Measurements from ENCODE around the gene CDC37.
"Not testable (repeated sequence)": the region's sequence is repeated elsewhere in the genome, so short reads cannot be mapped to it uniquely, and the experiment has no call there.

Gene CDC37

DNA sequence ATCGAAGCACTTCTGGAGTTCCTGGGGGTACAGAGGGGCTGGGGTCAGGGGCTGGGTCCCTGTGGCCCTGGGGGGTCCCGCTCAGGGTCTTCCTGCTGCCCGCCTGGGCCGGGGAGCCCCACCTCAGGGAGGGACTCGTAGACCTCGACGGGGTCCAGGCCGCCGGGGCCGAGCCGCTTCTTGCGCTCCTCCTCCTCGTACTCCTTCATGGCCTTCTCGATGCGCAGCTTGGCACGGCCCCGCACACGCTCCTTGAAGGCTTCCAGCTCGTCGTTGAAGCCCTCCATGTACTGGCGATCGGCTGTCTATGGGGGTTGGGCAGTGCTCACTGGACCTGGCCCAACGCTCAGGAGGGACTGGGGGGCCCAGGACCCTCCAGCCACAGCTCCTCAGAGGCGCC, 10.2 kb downstream of the CDC37 start:
- DNase-seq, result no peak

DNA sequence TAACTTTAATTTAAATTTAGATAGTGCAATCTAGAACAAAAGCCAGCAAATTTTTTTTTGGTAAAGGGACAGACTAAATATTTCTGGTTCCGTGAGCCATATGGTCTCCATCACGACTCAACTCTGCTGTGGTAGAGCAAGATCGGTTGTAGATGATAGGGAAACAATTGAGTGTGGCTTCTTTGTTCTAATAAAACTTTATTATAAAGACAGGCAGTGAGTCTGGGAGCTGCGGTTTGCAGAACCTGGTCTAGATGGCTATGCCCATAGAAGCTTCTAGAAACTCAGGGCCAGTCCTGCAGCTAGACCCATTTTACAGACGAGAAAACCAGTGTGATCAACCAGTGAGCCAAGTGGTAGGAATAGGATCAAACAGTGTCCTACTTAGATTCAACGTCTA, 11.2 kb downstream of the CDC37 start:
- no peak for DNase-seq

DNA sequence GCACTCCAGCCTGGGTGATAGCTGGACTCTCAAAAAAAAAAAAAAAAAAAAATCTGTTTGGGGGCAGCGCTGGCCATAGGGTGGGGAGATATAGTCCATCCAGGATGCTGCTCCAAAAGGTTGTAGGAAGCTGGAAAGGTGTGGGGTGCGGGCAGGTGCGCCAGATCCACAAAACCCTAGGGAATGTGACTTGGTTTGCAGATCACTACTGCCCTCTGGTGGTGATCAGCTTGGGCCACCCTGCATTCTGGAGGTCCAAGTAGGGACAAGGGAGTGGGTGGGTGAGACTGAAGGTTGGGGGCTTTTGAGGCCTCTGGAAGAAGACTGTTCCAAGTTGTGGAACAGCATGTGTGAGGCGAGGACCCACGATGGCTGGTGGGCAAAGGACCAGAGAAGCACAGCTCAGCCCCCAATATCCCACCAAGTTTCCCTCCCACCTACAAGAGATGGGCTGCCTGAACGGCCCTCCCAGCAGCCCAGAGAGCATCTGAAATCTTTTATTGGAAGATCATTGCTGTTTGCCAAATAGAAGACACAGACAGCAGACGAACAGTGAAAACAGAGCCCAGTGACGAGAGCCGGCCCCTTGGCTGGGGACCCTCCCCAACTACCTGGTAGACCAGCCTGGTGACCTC, 12.6 kb downstream of the CDC37 start:
- DNase-seq, result peak; percentile 52

DNA sequence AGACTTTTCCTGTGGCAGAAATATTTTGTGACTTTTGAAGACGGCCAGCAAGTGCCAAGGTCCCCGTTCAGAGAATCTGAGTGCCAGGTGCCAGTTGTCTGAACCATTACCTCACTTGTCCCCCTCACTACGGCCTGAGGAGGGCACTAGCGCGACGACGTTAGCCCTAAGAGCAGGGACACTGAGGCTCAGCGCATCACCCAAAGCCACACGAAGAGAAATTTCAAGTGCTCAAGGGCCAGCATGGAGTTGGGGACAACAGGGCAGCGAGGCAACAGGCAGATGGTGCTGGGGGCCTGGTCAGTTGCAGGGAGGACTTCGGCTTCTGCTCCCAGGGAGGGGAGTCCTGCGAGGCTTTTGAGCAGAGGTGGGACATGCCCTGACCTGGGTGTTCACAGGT, 13.5 kb downstream of the CDC37 start:
- DNase-seq, result no peak

DNA sequence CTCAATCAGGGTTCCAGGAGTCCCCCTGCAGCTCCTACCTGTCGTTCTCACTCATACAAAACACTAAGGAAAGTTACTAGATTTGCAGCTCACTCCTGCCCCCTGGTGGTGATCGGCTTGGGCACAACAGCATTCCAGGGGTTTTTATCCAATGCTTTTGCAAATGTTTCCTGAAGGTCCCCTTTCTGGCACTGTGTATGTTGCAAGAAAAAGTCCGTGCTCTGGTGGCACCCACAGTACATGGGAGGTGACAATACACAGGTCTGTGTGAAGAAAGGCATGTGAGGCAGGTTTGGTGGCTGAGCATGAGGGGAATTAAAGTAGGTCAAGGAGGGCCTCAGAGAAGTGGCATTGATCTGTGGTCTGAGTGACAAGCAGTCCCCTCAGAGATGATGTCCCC, 14.4 kb downstream of the CDC37 start:
- peak; percentile 61 for DNase-seq

DNA sequence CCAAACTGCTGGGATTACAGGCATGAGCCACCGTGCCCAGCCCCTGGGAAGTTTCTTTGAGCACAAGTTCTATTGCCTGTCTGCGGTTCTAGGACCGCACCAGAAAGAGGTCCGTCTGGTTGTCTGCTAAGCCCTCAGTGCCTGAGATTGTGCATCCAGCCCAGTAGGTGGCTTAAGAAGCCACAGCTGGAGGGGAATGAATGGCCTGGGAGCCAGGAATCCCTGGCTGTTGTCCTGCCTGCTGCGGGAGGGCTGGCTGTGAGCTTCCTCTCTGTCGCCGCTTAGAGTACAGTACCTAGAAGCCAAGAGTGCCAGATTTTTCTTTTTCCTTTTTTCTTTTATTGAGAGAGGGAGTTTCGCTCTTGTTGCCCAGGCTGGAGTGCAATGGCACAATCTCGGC, 18.8 kb downstream of the CDC37 start:
- no peak for DNase-seq

DNA sequence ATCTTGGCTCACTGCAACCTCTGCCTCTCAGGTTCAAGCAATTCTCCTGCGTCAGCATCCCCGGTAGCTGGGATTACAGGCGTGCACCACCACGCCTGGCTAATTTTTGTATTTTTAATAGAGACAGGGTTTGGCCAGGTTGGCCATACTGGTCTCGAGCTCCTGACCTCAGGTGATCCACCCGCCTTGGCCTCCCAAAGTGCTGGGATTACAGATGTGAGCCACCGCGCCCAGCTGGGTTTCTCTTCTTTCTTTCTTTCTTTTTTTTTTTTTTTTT, 20.2 kb downstream of the CDC37 start:
- DNase-seq, result not testable (repeated sequence)

DNA sequence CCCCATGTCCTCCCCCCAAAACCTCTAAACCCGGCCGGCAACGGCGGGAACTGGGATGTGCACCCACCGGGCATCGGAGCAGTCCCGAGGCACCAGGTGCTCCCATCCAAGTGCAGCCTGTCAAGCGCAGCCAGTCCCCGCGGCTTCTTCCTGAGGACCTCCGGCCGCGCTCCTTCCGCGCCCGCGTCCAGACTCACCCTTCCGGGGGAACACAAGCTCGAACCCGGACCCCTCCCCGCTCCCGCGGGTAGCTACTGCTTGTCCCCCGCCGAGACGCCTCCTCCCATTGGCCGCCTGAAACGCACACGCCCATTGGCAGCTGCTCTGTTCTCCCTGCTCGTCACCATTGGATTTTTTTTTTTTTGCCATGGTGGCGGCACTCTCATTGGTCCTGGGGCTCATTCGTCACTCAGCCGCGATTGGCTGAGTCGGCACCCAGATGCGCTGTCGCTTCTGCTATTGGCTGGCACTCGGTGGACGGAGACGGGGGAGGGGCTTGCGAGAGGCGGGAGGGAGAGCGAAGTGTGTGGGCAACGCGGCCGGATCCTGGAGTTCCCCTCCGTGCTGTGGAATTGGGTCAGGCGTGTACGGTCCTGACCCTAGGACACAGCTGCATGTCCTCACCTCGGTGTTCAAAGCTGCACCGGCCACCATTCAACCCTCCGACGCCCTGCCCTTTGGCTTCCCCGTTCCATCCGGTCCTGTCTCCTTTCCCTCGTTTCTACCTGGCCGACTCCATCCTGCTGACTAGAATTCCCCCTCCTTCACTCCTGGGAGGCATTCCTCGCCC, 22.8 kb downstream of the CDC37 start, which contains the start of gene TYK2:
Gene TYK2, minus strand, starts transcription at position 260 of the 790 bp plus-strand sequence. CDS start 2,166 bp downstream, outside the sequence.
- peak; percentile 99 for DNase-seq

DNA sequence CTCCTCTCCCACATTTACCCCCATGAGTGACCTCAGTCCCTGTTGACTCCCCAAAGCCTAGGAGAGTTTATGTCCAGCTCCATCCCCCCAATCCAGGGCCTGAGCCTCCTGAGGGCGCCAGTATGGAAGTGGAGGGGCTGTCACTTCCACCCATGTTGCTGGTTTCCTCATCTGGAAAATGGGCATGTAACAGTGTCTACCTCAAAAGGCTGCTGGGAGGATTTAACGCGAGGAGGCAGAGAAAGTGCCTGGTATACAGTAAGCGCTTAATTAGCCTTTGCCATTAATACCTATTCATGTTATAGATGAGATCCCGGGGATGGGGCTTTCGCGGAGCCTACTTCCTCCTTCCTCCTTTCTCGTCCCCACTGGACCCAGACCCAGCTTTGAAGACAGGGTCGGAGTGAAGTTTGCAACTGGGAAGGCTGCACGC, 23.4 kb downstream of the CDC37 start:
- no peak for DNase-seq

DNA sequence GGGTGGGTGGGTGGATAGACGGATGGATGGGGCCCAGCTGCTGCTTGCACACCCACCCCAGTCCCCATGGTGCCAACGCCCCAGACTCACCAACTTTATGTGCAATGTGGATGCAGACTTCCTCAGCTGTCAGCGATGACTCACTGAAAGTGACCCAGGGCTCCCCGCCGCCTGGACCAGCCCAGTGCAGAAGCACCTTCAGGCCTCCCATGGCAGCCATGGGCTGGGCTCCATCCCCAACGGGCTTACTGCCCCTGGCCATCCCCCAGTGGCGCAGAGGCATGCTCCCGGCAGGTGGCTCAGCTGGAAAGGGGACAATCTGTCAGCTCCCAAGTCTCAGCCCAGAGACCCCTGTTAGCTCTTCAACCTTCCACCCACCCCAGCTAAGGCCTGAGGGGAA, 25.2 kb downstream of the CDC37 start:
- no peak for DNase-seq

DNA sequence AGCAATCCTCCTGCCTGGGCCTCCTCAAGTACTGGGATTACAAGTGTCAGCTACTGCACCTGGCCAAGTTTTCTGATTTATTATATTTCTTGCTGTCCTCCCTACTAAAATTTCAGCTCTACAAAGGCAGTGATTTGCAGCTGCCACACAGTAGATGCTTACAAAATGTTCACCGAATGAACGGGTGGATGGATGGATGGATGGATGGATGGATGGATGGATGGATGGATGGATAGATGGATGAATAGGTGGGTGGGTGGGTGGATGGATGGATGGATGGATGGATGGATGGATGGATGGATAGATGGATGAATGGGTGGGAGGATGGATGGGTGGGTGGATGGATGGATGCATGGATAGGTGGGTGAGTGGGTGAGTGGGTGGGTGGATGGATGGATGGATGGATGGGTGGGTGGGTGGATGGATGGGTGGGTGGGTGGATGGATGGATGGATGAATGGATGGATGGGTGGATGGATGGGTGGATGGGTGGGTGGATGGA, 26.2 kb downstream of the CDC37 start:
- DNase-seq, result not testable (repeated sequence)

DNA sequence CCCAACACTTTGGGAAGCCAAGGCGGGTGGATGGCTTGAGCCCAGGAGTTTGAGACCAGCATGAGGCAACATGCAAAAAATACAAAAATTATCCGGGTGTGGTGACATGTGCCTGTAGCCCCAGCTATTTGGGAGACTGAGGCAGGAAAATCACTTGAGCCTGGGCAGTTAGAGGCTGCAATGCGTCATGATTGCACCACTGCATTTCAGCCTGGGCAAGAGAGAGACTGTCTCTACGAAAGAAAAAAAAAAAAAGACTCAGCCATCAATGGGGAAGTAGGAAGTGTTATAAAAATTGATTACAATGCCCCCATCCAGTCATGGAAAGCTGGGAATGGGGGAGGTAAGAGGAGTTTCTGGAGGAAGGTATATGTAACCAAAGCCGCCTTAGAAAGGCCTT, 28.4 kb downstream of the CDC37 start:
- DNase-seq, result no peak

DNA sequence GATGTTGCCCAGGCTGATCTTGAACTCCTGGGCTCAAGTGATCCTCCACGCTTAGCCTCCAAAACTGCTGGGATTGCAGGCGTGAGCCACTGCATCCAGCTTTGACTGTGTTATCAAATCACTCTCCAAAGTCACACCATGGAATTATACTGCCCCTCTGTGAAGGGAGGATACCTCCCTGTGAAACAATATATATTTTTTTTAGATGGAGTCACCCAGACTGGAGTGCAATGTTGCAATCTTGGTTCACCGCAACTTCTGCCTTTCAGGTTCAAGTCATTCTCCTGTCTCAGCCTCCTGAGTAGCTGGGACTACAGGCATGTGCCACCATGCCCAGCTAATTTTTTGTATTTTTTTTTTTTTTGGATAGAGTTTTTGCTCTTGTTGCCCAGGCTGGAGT, 30.7 kb downstream of the CDC37 start:
- DNase-seq, result no peak

DNA sequence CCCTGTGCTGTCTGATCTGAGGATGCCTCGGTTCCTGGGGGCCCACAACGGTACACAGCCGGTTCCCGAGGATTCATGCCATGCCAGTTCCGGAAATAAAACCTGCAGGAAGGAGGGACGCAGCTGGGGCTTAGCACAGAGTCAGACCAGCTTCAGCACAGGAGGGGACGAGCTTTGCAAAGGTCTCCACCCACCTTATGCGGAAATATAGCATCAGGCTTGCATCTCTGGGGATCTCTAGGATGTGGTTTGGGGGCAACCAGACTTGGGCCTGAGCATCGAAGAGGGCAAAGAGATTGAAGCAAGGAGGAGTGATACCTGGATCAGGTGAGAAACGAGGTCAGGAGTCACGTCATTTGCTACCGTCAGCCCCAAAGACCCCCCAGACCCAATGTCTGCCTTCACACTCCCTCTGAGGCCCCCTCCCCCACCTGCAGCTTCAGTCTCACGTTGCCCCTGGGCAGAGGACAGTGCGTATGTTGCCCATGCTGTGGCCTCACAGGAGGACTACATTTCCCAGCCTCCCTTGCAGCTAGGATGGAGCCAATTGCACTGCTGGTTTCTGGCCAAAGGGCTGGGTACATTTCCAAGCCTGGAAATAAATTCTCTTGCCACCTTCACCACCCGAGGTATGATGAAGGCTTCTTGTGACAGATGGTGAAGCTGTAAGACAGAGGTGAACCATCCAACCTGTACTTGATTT, 35.1 kb downstream of the CDC37 start:
- DNase-seq, result no peak

DNA sequence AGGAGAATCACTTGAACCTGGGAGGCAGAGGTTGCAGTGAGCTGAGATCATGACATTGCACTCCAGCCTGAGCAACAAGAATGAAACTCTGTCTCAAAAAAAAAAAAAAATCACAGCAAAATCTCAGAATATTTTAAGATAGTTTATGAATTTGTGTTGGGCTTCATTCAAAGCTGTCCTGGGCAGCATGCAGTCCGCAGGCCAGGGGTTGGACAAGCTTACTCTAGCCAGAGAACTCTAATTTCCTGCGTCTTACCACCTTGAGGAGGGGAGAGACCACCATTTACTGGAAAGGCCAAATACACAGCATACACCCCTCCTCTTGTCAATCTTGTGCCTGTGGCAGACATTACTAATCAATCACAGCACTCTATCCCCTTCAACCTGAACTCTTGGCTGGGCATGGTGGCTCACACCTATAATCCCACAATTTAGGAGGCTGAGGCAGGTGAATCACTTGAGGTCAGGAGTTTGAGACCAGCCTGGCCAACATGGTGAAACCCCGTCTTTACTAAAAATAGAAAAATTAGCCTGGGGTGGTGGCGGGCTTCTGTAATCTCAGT, 36.3 kb downstream of the CDC37 start:
- not testable (repeated sequence) for DNase-seq

DNA sequence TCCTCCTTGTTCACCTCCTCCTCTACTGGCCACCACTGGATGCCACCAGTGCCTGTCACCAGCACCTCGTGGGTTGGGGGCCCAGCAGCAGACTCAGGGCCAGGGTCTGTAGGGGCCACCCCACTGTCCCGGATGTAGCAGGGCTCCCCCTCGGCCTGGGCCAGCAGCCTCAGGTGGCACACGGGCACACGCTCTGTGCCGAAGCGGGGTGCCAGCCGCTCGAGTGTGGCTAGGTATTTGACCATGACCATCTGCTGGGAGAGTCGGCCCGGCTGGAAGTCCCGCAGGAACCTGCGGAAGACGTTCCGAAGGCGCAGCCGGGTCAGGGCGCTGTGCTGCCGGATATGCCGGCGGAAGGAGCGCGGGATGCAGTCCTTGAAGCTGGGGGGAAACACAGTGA, 37.8 kb downstream of the CDC37 start:
- DNase-seq, result no peak

DNA sequence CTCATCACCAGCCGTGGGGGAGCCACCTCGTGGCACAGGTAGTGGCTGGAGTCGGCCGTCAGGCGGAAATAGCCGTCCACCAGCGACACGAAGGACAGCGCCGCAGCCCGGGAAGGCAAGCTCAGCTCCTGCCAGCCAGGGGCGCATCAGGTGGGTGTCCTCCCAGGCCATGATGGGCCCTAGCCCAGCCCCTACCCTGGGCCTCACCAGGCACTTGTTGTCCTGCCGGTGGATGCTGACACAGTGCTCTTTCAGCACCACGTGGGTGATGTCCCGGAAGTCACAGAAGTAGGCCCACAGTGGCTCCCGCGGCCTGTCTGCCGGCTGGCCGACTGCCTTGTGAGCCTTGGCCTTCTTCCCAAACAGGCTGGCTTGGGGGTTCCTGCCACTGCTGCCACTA, 38.7 kb downstream of the CDC37 start:
- DNase-seq, result no peak

DNA sequence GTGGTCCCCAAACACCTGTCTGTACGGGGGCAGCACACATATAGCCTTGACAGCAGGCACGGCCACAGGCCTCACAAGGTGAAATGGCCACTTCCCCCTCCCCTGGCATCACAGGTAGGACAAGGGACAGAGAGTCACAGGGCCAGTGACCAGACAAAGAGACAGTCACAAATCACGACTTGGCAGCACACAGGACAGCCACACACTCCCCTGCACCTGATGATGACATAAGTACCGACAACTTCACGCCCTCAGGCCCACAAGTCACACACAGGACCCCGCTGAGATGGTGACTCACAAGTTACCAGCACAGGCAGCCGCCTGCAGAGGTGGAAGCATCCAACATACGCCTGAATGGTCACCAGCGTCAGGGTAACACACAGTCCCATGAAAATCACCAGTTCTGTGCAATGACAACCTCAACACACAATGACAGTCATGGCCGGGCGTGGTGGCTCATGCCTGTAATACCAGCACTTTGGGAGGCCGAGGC, 39.5 kb downstream of the CDC37 start:
- no peak for DNase-seq

DNA sequence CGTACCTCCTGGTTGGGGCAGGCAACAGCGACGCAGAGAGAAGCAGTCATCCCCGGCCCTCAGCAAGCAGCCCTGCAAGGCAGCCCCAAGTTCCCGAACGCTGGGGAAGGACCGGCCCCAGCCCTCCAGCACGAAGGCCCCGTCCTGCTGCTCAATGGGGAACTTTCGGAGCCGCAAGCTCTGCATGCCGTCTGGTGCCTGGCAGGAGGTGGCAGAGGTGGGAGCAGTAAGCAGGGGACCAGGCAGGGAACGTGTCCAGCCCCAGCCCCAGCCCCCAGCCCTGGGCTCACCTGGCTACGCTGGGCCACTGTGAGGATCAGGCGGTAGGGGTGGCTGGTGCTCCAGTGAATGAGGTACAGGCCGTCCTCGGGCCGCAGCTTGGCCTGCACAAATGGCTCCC, 41.1 kb downstream of the CDC37 start:
- DNase-seq, result no peak

DNA sequence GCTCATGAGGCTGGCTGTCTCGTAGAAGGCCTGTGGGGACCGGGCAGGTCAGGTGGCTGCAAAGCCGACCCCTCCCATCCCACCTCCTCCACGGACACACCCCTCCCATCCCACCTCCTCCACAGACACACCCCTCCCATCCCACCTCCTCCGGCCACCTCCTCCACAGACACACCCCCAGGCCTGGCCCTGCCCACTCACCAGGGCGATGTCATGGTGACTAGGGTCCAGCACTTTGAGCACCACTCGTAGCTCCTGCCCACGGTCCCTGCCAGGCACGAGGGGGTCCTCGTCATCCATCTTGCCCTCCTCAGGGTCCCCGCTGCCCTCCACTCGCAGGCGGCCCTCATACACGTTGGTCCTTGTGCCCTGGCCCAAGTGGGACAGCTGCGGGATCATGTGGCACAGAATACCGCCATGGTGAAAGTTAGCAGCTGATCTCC, 41.8 kb downstream of the CDC37 start:
- no peak for DNase-seq

DNA sequence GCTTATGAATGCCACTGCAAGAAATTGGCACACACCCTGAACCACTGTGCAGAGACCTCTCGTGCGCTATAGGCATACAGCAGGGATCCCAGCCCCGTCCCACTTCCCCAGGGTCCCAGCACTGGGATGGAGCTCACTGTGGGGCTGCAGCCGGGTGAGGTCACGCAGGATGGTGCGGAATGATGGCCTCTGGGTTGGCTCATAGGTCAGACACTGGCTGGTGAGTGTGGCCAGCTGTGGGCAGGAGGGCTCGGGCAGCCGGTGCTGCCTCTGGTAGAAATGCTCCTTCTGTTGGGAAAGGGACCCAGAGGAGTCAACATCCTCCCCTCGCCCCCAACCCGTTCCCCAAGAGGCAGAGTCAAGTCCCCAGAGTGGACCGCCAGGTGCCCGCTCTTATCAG, 46.9 kb downstream of the CDC37 start:
- no peak for DNase-seq

DNA sequence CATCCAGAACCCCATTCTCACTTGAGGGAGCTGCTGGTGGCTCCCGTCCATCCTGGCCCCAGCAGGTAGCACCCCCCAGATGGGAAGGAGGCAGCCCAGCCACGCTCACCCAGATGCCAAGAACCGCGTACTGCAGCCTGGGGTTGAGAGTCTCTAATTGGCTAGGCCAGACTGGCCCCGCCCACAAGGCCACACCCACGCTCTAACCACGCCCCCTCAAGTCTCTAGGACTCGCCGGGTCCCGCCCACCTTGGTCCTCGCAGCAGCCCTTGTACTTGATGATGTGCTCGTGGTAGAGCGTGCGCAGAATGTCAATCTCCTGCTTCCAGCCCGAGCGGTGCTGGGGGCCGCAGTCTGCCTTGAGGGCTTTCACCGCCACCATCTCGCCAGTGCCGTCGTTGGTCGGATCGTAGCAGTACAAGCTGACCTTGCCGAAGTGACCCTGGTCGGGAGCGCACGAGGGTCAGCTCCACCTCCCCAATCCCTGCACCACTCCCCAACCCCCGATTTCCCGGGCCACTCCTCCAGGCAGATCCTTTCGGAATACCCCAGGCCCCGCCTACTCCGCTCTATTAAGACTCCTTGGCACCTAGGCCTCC, 49.5 kb downstream of the CDC37 start:
- DNase-seq, result peak; percentile 21
